DND-41 (cell line): ENCODE data around the gene PPIAL4G.
"Not testable (repeated sequence)": the region's sequence is repeated elsewhere in the genome, so short reads cannot be mapped to it uniquely, and the experiment has no call there.

Source experiments
- EZH2 ChIP-seq: IDR thresholded peaks from 3 replicates; pipeline ENCODE4 v1.6.1; 2012; ENCODE audit warnings: borderline replicate concordance, low read depth, mild to moderate bottlenecking, moderate library complexity, low read length, inconsistent platforms; ENCODE audit not compliant: severe bottlenecking
- TF ChIP-seq, protein P1 (sequence below): IDR thresholded peaks from 2 replicates; pipeline ENCODE4 v1.5.1; 2012; ENCODE audit warnings: borderline replicate concordance, low read length, moderate library complexity, mild to moderate bottlenecking; ENCODE audit not compliant: poor library complexity, severe bottlenecking; ENCODE audit errors: extremely low read depth

DNA sequence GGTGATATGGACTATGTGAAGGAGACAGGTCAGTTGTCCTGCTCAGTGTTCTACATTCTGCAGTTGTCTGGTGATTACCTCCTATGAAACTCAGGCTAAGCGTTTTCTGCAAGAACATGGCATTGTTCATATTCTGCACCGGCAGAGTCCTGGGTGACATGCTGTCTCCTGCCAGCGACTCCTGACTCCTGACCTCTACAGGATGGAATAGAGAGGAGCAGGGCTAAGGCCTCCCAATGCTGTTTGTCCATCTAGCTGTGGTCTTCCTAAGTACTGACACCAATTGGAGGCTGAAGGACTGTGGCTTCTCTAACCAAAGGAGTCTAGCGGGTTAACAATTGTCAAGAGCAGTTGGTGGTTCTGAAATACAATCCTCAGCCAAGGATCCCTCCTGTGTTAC, 49.1 kb upstream of the PPIAL4G start:
- TF ChIP-seq, protein P1, sequence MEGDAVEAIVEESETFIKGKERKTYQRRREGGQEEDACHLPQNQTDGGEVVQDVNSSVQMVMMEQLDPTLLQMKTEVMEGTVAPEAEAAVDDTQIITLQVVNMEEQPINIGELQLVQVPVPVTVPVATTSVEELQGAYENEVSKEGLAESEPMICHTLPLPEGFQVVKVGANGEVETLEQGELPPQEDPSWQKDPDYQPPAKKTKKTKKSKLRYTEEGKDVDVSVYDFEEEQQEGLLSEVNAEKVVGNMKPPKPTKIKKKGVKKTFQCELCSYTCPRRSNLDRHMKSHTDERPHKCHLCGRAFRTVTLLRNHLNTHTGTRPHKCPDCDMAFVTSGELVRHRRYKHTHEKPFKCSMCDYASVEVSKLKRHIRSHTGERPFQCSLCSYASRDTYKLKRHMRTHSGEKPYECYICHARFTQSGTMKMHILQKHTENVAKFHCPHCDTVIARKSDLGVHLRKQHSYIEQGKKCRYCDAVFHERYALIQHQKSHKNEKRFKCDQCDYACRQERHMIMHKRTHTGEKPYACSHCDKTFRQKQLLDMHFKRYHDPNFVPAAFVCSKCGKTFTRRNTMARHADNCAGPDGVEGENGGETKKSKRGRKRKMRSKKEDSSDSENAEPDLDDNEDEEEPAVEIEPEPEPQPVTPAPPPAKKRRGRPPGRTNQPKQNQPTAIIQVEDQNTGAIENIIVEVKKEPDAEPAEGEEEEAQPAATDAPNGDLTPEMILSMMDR, result not testable (repeated sequence)
- not testable (repeated sequence) for TF ChIP-seq EZH2
